H9 (cell line): ENCODE data around the gene CACTIN. TPM values are rescaled to one million over a fixed set of nuclear protein-coding genes. Genes with fewer than 3 reads are reported as not detected.

Experiments used
- DNase-seq: peaks from one replicate; pipeline ENCODE4 v3.0.0-alpha.2; 2017
- H2AFZ ChIP-seq: one replicate; pipeline ENCODE4 v1.6.1; 2013; ENCODE audit warnings: mild to moderate bottlenecking, low read length, control low read depth, moderate library complexity
- H2AK5ac ChIP-seq: 2 replicates; pipeline ENCODE4 v1.6.1; 2013; ENCODE audit warnings: low read length, control low read depth, mixed read lengths; ENCODE audit not compliant: insufficient read length
- H2BK120ac ChIP-seq: one replicate; pipeline ENCODE4 v1.6.1; 2013; ENCODE audit warnings: low read depth, mild to moderate bottlenecking, low read length, control low read depth, inconsistent platforms; ENCODE audit not compliant: poor library complexity, severe bottlenecking
- H2BK12ac ChIP-seq: 2 replicates; pipeline ENCODE4 v1.6.1; 2013; ENCODE audit warnings: low read length, control low read depth, mixed read lengths, low read depth; ENCODE audit not compliant: insufficient read length
- H2BK15ac ChIP-seq: 2 replicates; pipeline ENCODE4 v1.6.1; 2013; ENCODE audit warnings: low read depth, low read length, control low read depth
- H2BK20ac ChIP-seq: one replicate; pipeline ENCODE4 v1.6.1; 2013; ENCODE audit warnings: low read depth, mild to moderate bottlenecking, low read length, control low read depth, inconsistent platforms; ENCODE audit not compliant: poor library complexity, severe bottlenecking
- H2BK5ac ChIP-seq: 2 replicates; pipeline ENCODE4 v1.6.1; 2013; ENCODE audit warnings: low read length, control low read depth, mixed read lengths; ENCODE audit not compliant: insufficient read length
- H3K14ac ChIP-seq: 2 replicates; pipeline ENCODE4 v1.6.1; 2013; ENCODE audit warnings: low read length, control low read depth; ENCODE audit not compliant: insufficient read depth
- H3K18ac ChIP-seq: 2 replicates; pipeline ENCODE4 v1.6.1; 2013; ENCODE audit warnings: low read depth, mild to moderate bottlenecking, mixed read lengths, low read length, control low read depth; ENCODE audit not compliant: insufficient read length
- H3K23ac ChIP-seq: 2 replicates; pipeline ENCODE4 v1.6.1; 2013; ENCODE audit warnings: low read length, control low read depth, mixed read lengths, low read depth; ENCODE audit not compliant: insufficient read length
- H3K23me2 ChIP-seq: 2 replicates; pipeline ENCODE4 v1.6.1; 2013; ENCODE audit warnings: low read depth, mild to moderate bottlenecking, mixed read lengths, low read length, control low read depth; ENCODE audit not compliant: insufficient read length, poor library complexity, severe bottlenecking
- H3K27ac ChIP-seq: 2 replicates; pipeline ENCODE4 v1.5.1; 2013; ENCODE audit warnings: low read length, control low read depth, mixed read lengths, low read depth; ENCODE audit not compliant: insufficient read length
- H3K27me3 ChIP-seq: 2 replicates; pipeline ENCODE4 v1.6.1; 2013; ENCODE audit warnings: low read length, control low read depth, inconsistent platforms; ENCODE audit not compliant: insufficient read depth
- H3K4ac ChIP-seq: 2 replicates; pipeline ENCODE4 v1.6.1; 2013; ENCODE audit warnings: low read depth, mild to moderate bottlenecking, control low read depth, inconsistent platforms, low read length, moderate library complexity
- H3K4me1 ChIP-seq: 2 replicates; pipeline ENCODE4 v1.6.1; 2013; ENCODE audit warnings: low read length, control low read depth, inconsistent platforms; ENCODE audit not compliant: insufficient read depth
- H3K4me2 ChIP-seq: 2 replicates; pipeline ENCODE4 v1.6.1; 2013; ENCODE audit warnings: low read length, control low read depth, mixed read lengths; ENCODE audit not compliant: insufficient read length, insufficient read depth
- H3K56ac ChIP-seq: 2 replicates; pipeline ENCODE4 v1.6.1; 2013; ENCODE audit warnings: low read depth, mild to moderate bottlenecking, mixed read lengths, low read length, control low read depth; ENCODE audit not compliant: insufficient read length
- H3K79me1 ChIP-seq: 2 replicates; pipeline ENCODE4 v1.6.1; 2013; ENCODE audit warnings: low read depth, mild to moderate bottlenecking, moderate library complexity, low read length, control low read depth, inconsistent platforms; ENCODE audit not compliant: insufficient read depth, poor library complexity, severe bottlenecking
- H3K79me2 ChIP-seq: 2 replicates; pipeline ENCODE4 v1.6.1; 2013; ENCODE audit warnings: low read length, control low read depth, inconsistent platforms; ENCODE audit not compliant: insufficient read depth
- H3K9ac ChIP-seq: 2 replicates; pipeline ENCODE4 v1.6.1; 2013; ENCODE audit warnings: low read length, control low read depth, mixed read lengths; ENCODE audit not compliant: insufficient read length; ENCODE audit errors: extremely low read depth
- H3K9me3 ChIP-seq: one replicate; pipeline ENCODE4 v1.6.1; 2013; ENCODE audit warnings: low read depth, low read length, inconsistent platforms; ENCODE audit not compliant: control insufficient read depth
- H3T11ph ChIP-seq: one replicate; pipeline ENCODE4 v1.6.1; 2013; ENCODE audit warnings: mild to moderate bottlenecking, low read length, control low read depth, inconsistent platforms
- H4K20me1 ChIP-seq: one replicate; pipeline ENCODE4 v1.6.1; 2013; ENCODE audit not compliant: control insufficient read depth, insufficient read length, insufficient read depth
- H4K5ac ChIP-seq: 2 replicates; pipeline ENCODE4 v1.6.1; 2013; ENCODE audit warnings: low read depth, mild to moderate bottlenecking, mixed read lengths, low read length, control low read depth; ENCODE audit not compliant: insufficient read length
- H4K8ac ChIP-seq: replicated peaks from 2 replicates; pipeline ENCODE4 v1.6.1; 2013; ENCODE audit warnings: low read length, control low read depth, mixed read lengths, low read depth; ENCODE audit not compliant: insufficient read length
- H4K91ac ChIP-seq: 2 replicates; pipeline ENCODE4 v1.6.1; 2013; ENCODE audit warnings: low read depth, mild to moderate bottlenecking, moderate library complexity, mixed read lengths, low read length, control low read depth; ENCODE audit not compliant: insufficient read length
- H3K27ac Mint-ChIP-seq, 3 experiments: 2 replicates in 2 of 3; 3 replicates in 1 of 3; pipeline ENCODE4 v1.8.0; 2020 to 2021; ENCODE audit warnings: mixed read lengths in 3 of 3, mild to moderate bottlenecking in 1 of 3, moderate library complexity in 1 of 3
- H3K27me3 Mint-ChIP-seq: 2 replicates; pipeline ENCODE4 v1.8.0; 2021; ENCODE audit warnings: low read depth, mild to moderate bottlenecking, moderate library complexity, mixed read lengths
- H3K36me3 Mint-ChIP-seq, 3 experiments: 2 replicates in 2 of 3; 3 replicates in 1 of 3; pipeline ENCODE4 v1.8.0; 2020 to 2021; ENCODE audit warnings: low read depth in 3 of 3, mixed read lengths in 3 of 3; ENCODE audit not compliant: insufficient read depth in 1 of 3
- H3K4me1 Mint-ChIP-seq, 2 experiments: 2 replicates each; pipeline ENCODE4 v1.8.0; 2020; ENCODE audit warnings: mixed read lengths in 2 of 2
- H3K4me3 Mint-ChIP-seq, 2 experiments: 2 replicates in 1 of 2; 3 replicates in 1 of 2; pipeline ENCODE4 v1.8.0; 2020 to 2021; ENCODE audit warnings: mild to moderate bottlenecking in 2 of 2, mixed read lengths in 2 of 2, moderate library complexity in 1 of 2
- H3K9me3 Mint-ChIP-seq, 2 experiments: 2 replicates in 1 of 2; 3 replicates in 1 of 2; pipeline ENCODE4 v1.8.0; 2020; ENCODE audit warnings: mild to moderate bottlenecking in 2 of 2, mixed read lengths in 2 of 2, moderate library complexity in 1 of 2
- CTCF ChIP-seq: fragments of 200-600 bp; sonication (generic); conservative IDR thresholded peaks from 3 replicates; pipeline ENCODE4 v1.8.0; 2021; ENCODE audit warnings: antibody characterized with exemption, mild to moderate bottlenecking
- WGBS: extraction: QIAGEN DNeasy Blood & Tissue Kit; methylation state at CpG from one replicate; pipeline ENCODE4 v1.1.7; 2013; ENCODE audit warnings: missing lambda C conversion rate, low lambda C conversion rate, mixed read lengths; ENCODE audit not compliant: insufficient read length; ENCODE audit errors: extremely low coverage; 5-methylcytosine and 5-hydroxymethylcytosine counted together
- total RNA-seq: library from RNA; stranded (reverse); gene quantifications from 2 replicates; pipeline ENCODE4 v1.2.1, GENCODE V29; 2021

Gene CACTIN
- total RNA-seq, 1 experiment from 2014 or later: 37.3 TPM

GRCh38 chr19:3604227-3604986 is 22.2 kb downstream of the CACTIN start:
- WGBS: no CpG with 5 or more reads among the region's 27 CpGs
- Histone ChIP-seq H3K4me2 (no peak overlapping the region), H3K23me2 (peaks cover 2% of the 10 kb centered on the region)

More at GRCh38 chr19:3604227-3604986, 22.2 kb downstream of the CACTIN start:
- no peak overlapping the region for H4K91ac ChIP-seq
- H3K4me1 ChIP-seq: no peaks in the 10 kb centered on the region; the same call in 1 of the 2 replicates
- Mint-ChIP-seq H3K4me3 (no peak overlapping the region), H3K27me3 (peaks cover 4% of the 10 kb centered on the region), H3K9me3 (peaks cover 0 to 4% of the 10 kb centered on the region in 2 experiments; a peak in 1 of 5 replicates), H3K4me1 (peaks cover 12% of the 10 kb centered on the region in 2 experiments), H3K27ac (no peak overlapping the region), H3K36me3 (no peaks in the 10 kb centered on the region)
- H2BK120ac ChIP-seq: no peak overlapping the region
- no peak overlapping the region for H2BK5ac ChIP-seq
- H3K14ac ChIP-seq: no peak overlapping the region; the same call in 1 of the 2 replicates
- no peaks in the 10 kb centered on the region for H3K79me2 ChIP-seq
- no peak overlapping the region for H4K8ac ChIP-seq
- no peak for DNase-seq
- no peaks in the 10 kb centered on the region for H3K79me1 ChIP-seq
- no peak overlapping the region for H3K4ac ChIP-seq
- no peak overlapping the region for H3K23ac ChIP-seq
- H3K27me3 ChIP-seq: peaks cover 5% of the 10 kb centered on the region; the same call in 1 of the 2 replicates
- no peak overlapping the region for H2AK5ac ChIP-seq
- no peak overlapping the region for H3K27ac ChIP-seq
- H2AFZ ChIP-seq: no peak overlapping the region
- H3K56ac ChIP-seq: no peak overlapping the region
- H4K20me1 ChIP-seq: no peaks in the 10 kb centered on the region
- no peak overlapping the region for H2BK15ac ChIP-seq
- H4K5ac ChIP-seq: no peak overlapping the region
- TF ChIP-seq CTCF: no peak
- no peak overlapping the region for H3K9ac ChIP-seq
- H3T11ph ChIP-seq: no peak overlapping the region
- H3K18ac ChIP-seq: no peak overlapping the region
- no peak overlapping the region for H2BK20ac ChIP-seq
- H3K9me3 ChIP-seq: no peaks in the 10 kb centered on the region
- H2BK12ac ChIP-seq: no peak overlapping the region
